ENCODE results near the gene GSG1. TPM values are rescaled to one million over a fixed set of nuclear protein-coding genes. Genes with fewer than 3 reads are reported as not detected.

The GSG1 gene
- total and polyA plus RNA-seq, 2 of the 8 experiments (the other 6 are each of a cell fraction or from before 2014, with no cell fraction given), result 0.89 to 1.4 TPM

- H3K36me3 ChIP-seq (ENCODE audit: control insufficient read depth in 2 of 4, insufficient read depth in 4 of 4, low read length in 3 of 4), result peaks cover 0 to 50% (median 22%) of the 10 kb centered on the region in 4 experiments; a peak in 6 of 8 replicates
- H3K27ac ChIP-seq (ENCODE audit: low read depth, low read length), result no peak overlapping the region
- H3K9ac ChIP-seq (replicated peaks in 1 of 4; ENCODE audit: extremely low read depth in 1 of 4, low read depth in 3 of 4, low read length in 3 of 4), result no peak overlapping the region
- H3K56ac ChIP-seq (replicated peaks; ENCODE audit: insufficient read length, low read depth, low read length), result no peak overlapping the region
- H3K4ac ChIP-seq (replicated peaks; ENCODE audit: insufficient read length, low read depth, low read length), result no peak overlapping the region
- H2BK15ac ChIP-seq (ENCODE audit: low read length), result no peak overlapping the region
- H4K8ac ChIP-seq (ENCODE audit: extremely low read depth, insufficient read depth, low read length), result no peak overlapping the region
- H2BK120ac ChIP-seq (replicated peaks; ENCODE audit: low read depth, low read length), result no peak overlapping the region
- no peak overlapping the region for H3K23ac ChIP-seq (ENCODE audit: insufficient read length)
- no peak overlapping the region for H4K5ac ChIP-seq (ENCODE audit: insufficient read length, low read depth, low read length)
- no peak overlapping the region for H2AK5ac ChIP-seq (ENCODE audit: low read depth, low read length)
- peaks cover 0 to 2% of the 10 kb centered on the region in 2 experiments for H4K20me1 ChIP-seq (replicated peaks in 1 of 2; ENCODE audit: control insufficient read depth in 1 of 2, insufficient read depth in 2 of 2, low read length in 2 of 2)
- CTCF ChIA-PET (ENCODE audit: partially characterized antibody), result interaction anchor here (0.8 to 5.0 kb wide), 4 partner anchors 15 to 195 kb away, joined by 3 to 16 read pairs (median 3); no protein-coding TSS in a partner anchor
- H3K4me2 ChIP-seq (ENCODE audit: insufficient read depth in 1 of 2, low read depth in 2 of 2, low read length in 2 of 2), result no peak overlapping the region
- H3K79me2 ChIP-seq (ENCODE audit: control insufficient read depth in 1 of 2, insufficient read depth in 2 of 2, low read length in 2 of 2), result no peaks in the 10 kb centered on the region
- H3K23me2 ChIP-seq (ENCODE audit: low read depth, low read length), result no peaks in the 10 kb centered on the region
- no peak overlapping the region for H2BK12ac ChIP-seq (ENCODE audit: low read depth, low read length)
- no peak overlapping the region for H2BK5ac ChIP-seq (ENCODE audit: low read depth, low read length)
- DNase-seq (ENCODE audit: low read depth in 1 of 2, low spot score in 2 of 2) (no peak), FAIRE-seq (no peak)
- no peaks in the 10 kb centered on the region for H3K27me3 ChIP-seq (replicated peaks in 1 of 4; ENCODE audit: control insufficient read depth in 3 of 4, extremely low read depth in 1 of 4, insufficient read depth in 3 of 4, low read length in 3 of 4)
- no peak overlapping the region for H3K4me3 ChIP-seq (ENCODE audit: extremely low read depth in 1 of 4, insufficient read depth in 2 of 4, low read depth in 3 of 4, low read length in 4 of 4)
- TF ChIP-seq SP2 (IDR thresholded peaks at IDR 0.05; ENCODE audit: low read length) (no peak), SIX5 (IDR thresholded peaks at IDR 0.05; ENCODE audit: low read depth, low read length) (no peak), JUND (IDR thresholded peaks at IDR 0.05; ENCODE audit: low read length) (no peak), POU5F1 (IDR thresholded peaks at IDR 0.05; ENCODE audit: low read depth, low read length) (no peak), CEBPB (IDR thresholded peaks at IDR 0.05; ENCODE audit: low read depth, low read length) (no peak), NRF1 (IDR thresholded peaks at IDR 0.05; ENCODE audit: low read depth, low read length) (no peak), BACH1 (IDR thresholded peaks at IDR 0.05; ENCODE audit: low read length) (no peak), RAD21 (IDR thresholded peaks at IDR 0.05 in 1 of 2, conservative IDR thresholded peaks at IDR 0.05 in 1 of 2; ENCODE audit: low read depth in 2 of 2, low read length in 2 of 2) (no peak), USF2 (IDR thresholded peaks at IDR 0.05; ENCODE audit: low read length) (no peak)
- no peak overlapping the region for H4K91ac ChIP-seq (replicated peaks; ENCODE audit: insufficient read length, low read length)
- no peaks in the 10 kb centered on the region; a peak in 1 of 7 replicates for H3K4me1 ChIP-seq (replicated peaks in 1 of 4; ENCODE audit: control insufficient read depth in 3 of 4, insufficient read depth in 4 of 4, low read length in 3 of 4)
- 86% methylated on average over 5 of the region's 5 CpGs; no CpG with 5 or more reads in 1 of the 2 experiments for WGBS, 2 experiments (ENCODE audit: extremely low coverage in 1 of 2, insufficient coverage in 1 of 2, insufficient read length in 1 of 2, insufficient replicate concordance in 2 of 2, low coverage in 1 of 2, low lambda C conversion rate in 2 of 2, missing lambda C conversion rate in 1 of 2)
- POLR2A ChIA-PET (ENCODE audit: partially characterized antibody), result no interaction called here
- H2AFZ ChIP-seq (ENCODE audit: low read length), result no peak overlapping the region
- H3K18ac ChIP-seq (ENCODE audit: extremely low read depth, low read length), result no peak overlapping the region
- H2BK20ac ChIP-seq (ENCODE audit: low read length), result no peak overlapping the region
- H3K9me3 ChIP-seq (ENCODE audit: insufficient read depth in 2 of 2, low read depth in 1 of 2, low read length in 1 of 2), result no peaks in the 10 kb centered on the region
- H3K79me1 ChIP-seq (ENCODE audit: low read depth, low read length), result no peaks in the 10 kb centered on the region
- H3K14ac ChIP-seq (ENCODE audit: insufficient read length), result no peak overlapping the region
Observed at GRCh38 chr12:13061377-13061776, 42.1 kb downstream of the GSG1 start.

Measured in H1 (cell line).